Stimulated activated CD4-positive, alpha-beta T cell treated with anti-CD3 and anti-CD28 coated beads, Interleukin-15, amount 100 ng/mL, for 24 hours (primary cell): ENCODE data around the gene ALDH1A1.

ENCODE experiments used
- DNase-seq: peaks from one replicate; pipeline ENCODE4 v3.0.0-alpha.2; 2020

The ALDH1A1 gene

DNA sequence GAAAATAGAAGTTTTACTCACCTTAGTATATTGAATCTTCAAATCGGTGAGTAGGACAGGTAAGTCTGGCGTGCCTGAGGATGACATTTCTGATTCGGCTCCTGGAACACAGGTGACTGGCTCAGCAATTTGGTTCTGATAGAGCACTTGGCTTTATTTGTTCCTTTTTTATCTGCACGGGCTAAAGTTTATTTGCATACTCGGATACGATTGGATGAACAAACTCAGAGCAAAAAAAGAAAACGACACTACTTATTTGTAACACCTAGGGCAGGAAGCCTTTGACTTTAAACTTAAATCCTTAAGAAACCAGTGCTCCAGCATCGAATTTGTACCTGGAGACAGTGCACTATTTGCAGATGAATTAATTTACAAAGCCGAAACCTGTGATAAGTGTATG is at the start of gene ALDH1A1:
TSS of gene ALDH1A1 (minus strand) at position 140 of the 400 bp plus-strand sequence. CDS start at position 87, 53 bp downstream.
- DNase-seq: no peak

DNA sequence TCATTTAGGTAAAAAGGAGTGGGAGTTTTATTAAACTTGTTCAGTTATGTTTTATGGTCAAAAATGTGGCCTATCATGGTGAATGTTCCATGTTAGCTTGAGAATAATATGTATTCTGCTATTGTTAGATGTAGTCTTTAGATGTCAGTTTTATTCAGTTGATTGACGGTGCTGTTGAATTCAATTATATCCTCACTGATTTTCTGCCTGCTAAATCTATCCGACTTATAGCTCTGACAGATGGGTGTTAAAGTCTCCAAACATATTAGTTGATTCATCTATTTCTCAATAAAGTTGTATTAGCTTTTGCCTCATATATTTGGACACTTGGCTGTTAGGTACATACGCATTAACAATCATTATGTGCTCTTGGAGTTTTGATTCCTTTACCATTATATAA is 49.0 kb upstream of the ALDH1A1 start:
- DNase-seq: no peak

DNA sequence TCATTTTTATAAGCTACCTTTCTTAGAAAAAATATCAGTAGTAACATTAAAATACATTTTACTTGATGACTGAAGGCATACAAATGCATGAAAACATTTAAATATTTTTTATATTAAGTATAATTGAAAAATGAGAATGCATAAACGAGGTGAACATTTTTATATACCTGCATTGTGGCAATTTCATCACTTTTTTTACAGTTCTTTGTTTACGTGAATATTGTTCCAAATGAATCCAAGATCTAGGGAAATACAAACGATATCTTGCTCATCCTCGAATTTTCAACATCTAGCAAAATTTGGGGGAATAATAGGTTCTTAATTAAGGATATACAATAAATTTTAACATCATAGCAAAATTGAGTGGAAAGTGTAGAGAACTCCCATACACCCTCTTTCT is 45.5 kb upstream of the ALDH1A1 start:
- no peak for DNase-seq

DNA sequence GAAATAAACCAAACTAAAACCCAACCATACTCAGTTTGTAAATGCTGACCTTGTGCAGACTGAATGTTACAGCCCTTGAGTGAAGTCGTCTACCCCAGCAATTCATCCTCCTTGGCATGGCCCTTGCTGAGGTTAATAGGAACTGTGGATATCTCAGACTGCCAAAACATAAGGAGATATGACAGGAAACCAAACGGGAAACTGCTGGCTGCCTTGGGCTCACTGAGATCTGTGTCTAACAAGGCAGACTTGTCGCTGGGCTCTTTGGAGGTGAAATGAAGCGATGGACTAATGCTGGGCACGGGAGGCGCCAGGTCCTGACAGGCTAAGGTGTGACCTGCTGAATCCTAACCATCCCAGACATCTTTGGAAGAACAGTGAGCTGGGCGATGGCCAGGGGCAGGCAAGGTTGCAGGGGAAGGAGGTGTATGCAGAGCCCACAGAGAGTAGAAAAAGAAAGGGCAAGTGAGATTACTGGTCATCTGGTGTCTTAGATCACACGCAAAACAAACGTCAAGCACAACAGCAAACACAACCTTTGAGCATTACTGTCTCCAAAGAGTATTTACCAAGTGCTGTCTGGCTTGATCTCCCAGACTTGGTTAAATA is 44.6 kb upstream of the ALDH1A1 start:
- DNase-seq: no peak

DNA sequence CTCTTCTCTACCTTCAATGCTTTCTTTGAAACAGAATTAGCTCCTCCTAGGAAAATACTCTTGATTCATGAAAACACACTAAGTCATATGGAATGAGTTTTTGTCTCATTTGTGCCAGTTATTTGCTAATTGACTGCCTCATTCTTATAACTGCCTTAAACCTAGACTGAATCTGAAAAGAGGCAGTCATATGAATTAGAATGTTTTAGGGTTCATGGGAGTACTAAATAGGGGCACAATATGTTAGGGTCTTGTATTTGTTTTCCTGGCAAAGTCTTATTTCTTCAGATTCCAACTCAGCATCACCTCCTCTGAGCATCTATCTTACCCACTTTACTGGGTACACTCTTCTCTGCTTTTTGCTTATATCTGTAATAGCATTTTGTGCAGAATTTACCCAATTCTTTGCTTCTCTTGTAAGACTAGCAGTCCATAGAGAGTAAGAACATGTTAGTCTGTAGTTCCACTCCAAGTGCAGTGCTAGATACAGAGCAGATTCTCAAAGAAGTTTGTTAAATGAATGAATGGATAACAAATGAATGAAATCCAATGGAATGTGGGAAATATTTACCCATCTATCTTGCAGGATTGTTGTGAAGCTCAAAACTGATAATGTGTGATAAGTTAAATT is 43.9 kb upstream of the ALDH1A1 start:
- DNase-seq: no peak

DNA sequence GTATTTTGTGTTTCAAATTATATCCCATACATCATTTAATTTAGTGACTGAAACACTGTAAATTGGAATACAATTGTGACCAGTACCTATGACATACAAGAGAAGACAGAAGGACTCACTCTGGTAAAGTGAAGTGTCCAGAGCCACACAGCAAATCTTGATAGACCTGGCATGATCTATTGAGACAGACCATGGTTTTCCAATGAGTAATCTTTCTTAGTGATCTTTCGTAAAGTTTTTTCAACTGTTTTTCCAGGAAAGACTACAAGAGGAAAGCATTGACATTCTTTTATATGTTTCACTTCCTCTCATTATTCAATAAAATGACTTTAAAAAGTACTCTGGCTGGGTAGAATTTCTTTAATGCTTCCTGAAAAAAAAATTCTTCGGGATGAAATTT is 43.3 kb upstream of the ALDH1A1 start:
- no peak for DNase-seq

DNA sequence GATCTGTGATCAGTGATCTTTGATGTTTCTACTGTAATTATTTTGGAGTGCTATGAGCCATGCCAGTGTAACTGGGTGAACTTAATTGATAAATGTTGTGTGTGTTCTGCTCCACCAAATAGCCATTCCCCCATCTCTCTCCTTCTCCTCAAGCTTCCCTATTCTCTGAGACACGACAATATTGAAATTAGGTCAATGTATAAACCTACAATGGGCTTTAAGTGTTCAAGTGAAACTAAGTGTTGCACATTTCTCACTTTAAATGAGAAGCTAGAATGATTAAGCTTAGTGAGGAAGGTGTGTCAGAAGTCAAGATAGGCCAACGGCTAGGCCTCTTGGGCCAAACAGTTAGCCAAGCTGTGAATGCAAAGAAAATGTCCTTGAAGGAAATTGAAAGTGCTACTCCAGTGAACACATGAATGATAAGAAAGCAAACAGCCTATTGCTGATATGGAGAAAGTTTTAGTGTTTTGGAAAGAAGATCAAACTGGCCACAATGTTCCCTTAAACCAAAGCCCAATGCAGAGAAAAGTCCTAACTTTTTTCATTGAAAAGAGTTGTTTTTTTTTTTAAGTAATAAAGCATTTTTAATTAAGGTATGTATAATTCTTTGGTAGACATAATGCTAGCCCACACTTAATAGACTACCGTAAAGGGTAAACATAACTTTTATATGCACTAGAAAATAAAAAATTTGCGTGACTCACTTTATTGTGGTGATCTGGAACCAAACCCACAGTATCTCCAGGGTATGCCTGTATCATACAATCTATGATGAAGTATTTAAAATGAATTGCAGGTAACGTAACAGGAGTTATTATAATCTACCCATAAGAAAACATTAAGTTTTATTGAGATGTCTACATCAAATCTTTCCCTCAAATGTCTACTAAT is 42.5 kb upstream of the ALDH1A1 start:
- no peak for DNase-seq

DNA sequence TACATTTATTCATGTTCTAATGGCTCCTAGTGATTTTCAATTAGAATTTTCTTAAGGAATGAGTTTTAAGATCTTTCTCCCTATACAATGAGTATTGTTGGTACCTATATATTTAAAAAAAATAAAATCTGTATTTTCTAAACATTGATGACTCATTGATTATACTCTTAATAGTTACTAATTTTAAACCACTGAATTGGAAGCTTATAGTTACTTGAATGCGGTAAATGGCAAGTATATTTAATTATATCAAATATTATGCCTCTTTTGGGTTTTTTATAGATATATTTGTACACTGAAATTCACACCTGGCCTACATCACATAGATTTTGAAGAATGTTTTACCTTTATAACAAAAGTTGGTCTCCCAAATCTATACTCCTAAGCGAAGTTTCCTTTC is 38.9 kb upstream of the ALDH1A1 start:
- DNase-seq: no peak

DNA sequence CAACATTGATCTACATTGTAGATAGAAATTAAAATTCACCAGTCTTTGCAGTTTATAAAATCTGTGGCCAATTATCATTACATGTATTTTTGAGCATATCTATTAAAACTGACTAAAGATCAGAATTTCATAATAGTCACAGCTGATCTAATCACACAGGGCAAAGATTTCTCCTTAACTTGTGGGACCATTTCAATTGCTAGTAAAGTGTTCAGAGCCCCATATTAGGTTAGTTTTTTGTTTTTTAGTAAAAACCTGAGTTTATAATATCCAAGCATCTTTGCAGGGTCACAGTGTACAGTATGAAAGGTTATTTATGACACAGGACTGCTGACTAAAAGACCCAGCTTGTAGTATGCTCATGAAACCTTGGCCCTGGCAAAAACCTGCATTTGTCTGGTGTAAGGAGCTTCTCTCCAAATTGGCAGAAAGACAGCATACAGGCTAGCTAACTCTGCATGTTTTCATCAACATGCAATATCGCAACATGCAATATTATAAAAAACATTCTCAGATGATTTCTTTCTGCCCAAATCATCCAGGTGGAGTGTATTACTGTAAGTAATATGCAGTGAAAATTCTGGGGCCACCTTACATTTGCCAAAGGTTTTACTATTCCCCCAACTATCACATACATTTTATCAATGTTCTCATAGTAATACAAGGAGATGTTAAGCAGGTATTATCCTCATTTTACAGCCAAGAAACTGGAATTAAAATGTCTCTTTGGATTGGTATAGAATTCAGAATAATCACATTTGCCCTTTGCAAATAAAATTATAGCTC is 37.7 kb upstream of the ALDH1A1 start:
- DNase-seq: no peak

DNA sequence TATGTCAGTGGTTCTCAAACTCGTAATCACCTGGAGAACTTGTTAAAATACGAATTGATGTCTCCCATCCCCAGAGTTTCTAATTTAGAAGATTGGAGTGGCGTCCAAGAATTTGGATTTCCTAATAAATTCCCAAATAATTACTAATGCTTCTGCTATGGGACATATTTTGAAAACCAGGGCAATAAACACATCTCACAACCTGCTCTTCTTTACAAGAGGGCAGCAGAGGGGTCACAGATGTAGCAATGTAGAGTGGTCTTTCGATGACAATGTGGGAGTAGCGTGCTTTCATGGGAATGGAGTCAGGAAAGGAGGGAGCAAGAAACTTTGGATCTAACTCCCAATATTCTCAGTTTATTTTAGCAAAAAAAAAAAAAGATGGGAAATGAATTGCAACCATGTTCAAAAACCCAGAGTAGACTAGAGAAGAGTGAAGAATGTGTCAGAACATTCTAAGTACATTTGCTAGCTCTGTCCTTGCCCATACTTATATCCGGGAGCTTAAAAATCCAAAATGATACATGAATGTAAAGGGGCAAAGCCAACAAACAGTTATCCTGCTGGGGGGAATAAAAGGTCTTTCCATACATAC is 33.8 kb upstream of the ALDH1A1 start:
- DNase-seq: no peak

DNA sequence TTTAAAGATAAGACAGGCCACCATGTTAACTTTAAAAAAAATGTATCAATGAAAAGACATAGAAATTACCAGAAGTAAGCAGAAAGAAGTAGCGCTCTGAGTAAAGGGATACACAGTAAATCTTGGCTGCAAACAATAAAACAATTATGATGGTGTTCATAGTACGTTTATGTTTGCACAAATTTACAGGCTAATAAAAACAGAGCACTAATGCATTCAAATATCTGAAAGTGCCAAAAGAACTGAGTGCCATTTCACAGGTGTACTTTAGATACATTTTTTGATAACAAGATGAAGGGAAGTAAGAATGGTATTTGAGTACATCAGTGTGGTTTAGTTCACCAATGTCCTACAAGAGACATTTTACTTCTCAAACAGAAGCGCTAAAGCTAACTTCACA is 32.9 kb upstream of the ALDH1A1 start:
- DNase-seq: no peak

DNA sequence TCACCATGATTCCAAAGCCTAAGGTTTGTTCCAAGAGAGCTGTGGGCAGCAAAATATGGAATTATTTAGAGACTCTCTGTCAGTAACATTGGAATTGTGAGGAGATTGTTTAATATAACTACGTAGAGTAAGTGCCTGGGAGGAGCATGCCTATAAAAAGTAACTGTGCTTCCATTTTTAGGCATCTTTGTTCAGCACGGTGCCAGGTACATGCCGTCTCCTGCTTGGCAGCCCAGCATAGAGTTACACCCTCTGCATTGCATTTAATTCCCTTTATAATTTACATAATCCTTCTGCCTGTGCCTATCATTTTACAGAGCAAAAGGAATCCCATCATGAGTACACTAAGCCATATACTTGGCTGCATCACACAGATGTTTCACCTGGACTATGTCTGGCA is 32.1 kb upstream of the ALDH1A1 start:
- no peak for DNase-seq

DNA sequence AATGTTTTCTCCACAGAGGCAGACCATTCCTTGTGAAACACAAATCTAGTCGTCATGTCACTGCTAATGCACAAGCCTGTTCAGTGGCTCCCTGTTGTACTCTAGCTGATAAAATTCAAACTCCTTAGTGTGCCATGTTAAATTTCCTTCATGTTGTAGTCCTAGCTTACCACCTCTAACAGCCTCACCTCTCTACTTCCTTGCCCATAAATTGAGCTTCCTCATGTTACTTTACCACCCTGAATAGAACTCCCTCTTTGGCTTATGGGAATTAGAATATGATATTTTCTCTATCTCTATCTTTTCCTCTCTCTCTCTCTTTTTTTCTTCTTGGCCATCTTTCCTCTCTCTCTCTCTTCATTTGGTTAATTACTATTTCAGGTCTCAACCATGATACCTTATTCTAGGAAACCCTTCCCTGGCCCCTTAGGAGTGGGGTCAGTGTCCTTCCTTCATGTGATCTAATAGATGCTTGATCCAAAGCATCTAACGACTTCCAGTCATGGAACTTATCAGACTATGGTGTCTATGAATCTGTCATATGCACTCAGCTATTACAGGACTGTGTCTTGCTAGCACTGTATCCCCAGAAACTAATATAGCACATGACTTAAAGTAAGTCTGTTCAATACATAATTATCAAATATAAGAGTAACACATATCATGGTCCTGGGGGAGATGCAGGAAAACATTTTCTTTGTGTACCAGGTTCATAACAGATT is 31.5 kb upstream of the ALDH1A1 start:
- no peak for DNase-seq

DNA sequence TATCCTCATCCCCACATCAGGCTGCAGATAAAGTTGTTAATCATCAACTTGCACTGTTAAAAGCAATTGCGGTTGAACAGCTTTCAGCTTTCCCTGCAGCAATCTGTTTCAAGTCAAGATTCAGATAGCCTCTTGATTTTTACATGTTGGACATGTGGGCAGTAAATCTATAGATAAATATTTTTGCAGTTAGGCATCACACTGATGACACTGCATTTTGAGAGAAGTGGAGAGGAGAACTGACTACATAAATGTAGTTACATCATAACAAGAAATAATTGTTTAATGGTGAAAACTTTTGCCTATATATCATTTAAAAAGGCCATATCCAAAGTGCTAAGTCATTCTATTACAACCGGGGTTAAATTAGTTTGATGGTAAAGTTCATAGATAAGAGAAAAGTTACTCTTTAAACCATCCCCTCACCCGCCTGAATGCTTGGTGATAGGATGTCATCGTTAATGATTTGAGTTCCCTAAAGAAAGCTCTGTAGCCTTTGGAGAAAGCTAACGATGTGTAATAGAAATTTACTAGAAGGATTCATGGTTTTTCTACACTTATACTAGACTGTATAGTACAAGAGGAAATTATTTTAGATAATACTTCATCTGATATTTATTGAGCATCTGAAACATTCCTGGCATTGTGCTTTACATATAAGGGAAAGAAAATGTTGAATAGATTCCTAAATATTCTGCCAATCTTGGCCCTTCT is 30.8 kb upstream of the ALDH1A1 start:
- DNase-seq: no peak

DNA sequence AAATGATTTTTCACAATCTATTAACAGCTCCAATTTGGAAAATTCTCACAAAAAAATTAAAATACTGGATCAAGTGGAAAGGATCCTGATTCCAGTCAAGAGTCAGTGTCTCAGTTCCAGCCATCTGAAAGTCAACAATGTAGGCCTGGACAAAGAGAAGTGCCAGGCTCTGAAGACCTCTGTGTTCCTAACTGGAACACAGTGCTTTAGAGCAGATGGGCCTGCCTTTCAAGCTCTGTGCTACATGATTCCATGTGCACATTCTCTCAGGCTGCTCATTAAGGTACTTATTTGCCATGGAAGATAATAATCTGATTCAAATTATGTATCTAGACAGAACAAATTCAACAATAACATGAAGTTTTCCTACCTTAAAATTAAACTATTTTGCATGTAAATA is 30.2 kb upstream of the ALDH1A1 start:
- DNase-seq: no peak

DNA sequence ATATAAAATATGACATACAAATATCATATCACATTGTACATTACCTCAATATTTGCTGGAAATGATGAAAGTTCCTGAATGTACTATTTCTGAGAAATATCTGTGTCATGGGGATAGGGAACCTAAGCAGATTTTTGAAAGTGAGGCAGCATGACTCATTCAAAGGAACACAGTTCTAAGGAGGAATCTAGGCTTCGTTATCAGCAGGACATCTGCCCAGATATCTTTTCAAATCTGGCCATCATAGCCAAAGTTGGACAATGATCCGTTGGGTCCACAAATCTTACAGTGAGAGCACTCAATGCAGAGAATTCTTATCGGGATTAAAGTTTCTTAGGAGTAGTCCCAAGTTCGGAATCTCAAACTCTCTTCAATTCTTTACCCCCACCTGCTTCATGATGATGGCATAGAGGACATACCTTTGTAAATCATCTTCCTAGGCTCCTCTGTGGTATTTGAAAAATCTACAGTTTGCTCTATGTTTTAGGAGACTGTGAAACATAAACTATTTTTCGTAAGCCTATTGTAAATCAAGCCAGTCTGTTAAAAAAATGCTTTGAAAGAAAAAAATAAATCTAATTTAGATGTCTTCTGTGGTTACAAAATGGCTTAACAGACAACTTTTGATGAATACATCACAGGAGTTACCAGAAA is 29.4 kb upstream of the ALDH1A1 start:
- no peak for DNase-seq

DNA sequence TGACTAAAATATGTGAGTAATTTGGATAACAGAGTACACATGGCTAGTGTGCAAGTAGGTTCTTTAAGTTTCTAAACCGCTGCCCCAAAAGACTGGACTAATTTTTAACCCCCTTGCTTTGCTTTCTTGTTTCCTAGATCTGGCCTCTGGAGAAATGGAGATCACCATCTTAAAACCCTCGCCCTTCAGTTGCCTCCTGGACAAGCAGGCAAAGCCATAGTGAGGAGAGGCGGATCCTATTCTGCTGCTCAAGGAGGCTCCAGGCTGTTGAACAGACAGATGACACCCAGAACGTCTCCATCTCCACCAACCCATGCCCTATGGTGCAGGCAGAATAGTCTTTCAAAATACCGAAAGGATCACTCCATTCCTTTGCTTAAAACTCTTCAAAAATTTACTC is 28.6 kb upstream of the ALDH1A1 start:
- no peak for DNase-seq

DNA sequence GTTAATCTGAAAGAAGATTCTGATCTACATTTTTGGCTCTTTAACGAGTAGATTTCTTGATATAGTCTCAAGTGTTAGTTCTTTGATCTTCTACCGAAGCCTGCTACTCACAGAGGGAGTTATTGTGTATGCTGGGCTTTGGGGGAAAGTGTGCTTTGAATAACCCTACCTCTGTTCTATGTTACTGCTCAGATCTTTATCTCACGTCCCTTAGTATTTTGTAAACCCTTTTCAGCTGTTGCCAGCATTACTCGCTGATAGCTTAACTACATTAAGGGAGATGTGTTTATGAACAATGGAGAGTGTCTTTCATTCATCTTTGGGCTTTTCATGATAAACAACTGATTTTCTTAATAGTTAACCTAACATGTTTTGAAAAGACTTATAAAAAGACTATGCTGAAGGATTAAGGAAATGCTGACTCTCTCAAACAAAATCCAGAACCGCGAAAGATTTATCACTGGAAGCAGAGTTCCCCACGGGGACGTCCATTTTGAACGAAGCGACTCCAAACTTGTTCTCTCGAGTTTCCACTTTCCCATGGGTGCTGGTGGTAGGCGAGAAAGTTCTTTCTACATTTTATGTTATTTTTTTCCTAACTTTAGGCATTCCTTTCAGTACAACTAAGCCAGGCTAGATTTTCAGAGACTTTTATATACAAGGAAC is 27.9 kb upstream of the ALDH1A1 start:
- DNase-seq: no peak

DNA sequence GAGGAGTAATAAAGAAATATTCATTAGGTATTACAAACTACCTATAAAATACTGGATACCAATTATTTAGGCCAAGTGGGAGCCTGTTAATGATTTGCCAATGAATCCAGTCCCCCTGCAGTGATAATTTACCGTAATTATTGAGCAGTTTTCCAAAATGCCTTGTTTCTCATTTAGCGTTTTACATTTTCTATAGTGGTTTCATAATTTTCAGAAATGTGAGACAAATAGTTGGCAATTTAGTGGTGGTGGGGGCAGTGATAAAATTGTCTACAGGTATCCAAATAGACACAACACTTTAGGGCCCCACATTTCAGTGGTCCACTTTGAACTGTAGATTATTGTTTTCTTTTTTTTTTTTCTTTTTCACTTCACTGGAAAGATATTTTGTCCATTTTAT is 27.3 kb upstream of the ALDH1A1 start:
- DNase-seq: no peak

DNA sequence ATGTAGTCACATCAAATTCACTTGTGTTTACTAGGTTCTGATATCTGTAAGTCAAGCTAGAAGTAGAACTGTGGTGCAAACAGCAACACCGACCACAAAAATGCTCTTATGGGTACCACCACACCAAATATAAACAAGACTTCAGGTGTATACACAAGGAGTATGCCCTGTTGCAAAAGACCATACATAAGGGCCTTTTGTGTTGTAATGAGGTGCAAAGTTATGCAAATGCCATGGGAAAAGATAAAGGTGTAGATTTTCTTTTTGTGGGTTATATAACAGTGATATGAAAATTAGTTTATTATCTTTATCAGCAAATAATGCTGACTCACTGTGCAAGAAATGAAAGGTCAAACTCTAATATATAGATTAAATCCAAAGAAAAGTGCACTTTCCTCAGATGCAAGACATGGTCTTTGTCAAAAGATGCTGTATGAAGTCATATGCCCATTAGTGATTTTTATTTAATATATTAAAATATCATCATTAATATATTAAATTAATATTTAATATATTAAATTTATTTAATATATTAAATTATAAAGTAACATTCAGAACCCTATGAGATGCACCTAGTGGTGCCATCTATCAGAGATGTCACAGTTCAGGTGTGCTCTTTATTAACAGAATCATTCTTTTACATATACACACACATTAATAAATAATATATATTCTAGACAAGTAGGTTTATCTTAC is 26.7 kb upstream of the ALDH1A1 start:
- no peak for DNase-seq
